Activated CD8-positive, alpha-beta memory T cell treated with anti-CD3 and anti-CD28 coated beads for 4 hours (primary cell): ENCODE results near the gene SYNE1.

ENCODE experiments used
- DNase-seq, 2 donors: peaks; one replicate each; pipeline ENCODE4 v3.0.0-alpha.2; 2020; ENCODE audit warnings: low read depth in 2 of 2

Gene SYNE1

DNA sequence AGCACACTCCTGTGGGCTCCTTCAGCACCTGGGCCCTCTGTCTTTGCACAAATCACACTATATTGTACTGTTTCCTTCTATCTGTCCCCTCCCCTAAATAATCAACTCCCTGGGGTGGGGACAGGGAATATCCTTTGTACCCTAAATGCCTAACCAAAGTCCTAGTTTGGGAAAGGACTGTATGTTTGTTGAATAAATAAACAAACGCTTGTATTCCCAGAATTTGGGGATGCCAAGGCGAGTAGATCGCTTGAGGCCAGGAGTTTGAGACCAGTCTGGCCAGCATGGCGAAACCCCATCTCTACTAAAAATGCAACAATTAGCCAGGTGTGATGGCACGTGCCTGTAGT, 322.7 kb downstream of the SYNE1 start:
- DNase-seq, result no peak

DNA sequence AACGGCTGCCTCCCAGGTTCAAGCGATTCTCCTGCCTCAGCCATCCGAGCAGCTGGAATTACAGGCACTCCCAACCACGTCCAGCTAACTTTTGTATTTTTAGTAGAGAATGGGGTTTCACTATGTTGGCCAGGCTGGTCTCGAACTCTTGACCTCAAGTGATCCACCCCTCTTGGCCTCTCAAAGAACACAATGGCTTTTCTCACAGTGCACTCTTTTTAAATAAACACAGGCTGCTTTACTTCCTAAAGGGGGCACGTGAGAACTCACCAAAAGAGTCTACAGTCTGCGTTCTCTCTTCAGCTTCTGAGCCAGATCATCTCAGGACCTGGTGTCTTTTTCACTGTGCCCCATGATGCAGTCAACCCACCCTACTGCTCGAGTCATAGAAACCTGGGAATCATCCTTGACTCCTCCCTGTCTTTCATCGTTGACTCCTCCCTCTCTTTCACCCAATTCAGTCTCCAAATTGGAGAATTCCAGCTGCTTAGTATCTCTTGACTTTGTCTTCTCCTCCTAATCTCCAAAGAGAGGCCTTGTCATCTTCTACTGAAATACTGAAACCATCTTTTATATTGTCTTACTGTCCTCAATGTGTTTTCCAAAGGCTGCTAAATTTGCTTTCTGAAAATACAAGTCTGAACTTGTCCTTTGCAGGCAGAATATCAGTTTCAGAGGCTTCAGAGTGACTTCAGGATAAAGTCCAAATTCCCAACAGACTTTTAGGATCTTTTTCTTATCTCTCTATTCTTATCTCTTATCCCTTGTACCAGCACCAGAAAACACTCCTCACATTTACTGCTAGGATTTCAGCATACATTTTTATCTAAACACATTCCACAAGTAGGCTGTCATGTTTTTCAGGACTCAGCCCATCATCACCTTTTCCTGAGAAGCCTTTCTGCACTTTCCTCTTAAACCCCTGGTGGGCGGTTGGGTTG, 323.4 kb downstream of the SYNE1 start:
- no peak for DNase-seq

GRCh38 chr6:152312434-152312833, 324.7 kb downstream of the SYNE1 start:
- no peak for DNase-seq

DNA sequence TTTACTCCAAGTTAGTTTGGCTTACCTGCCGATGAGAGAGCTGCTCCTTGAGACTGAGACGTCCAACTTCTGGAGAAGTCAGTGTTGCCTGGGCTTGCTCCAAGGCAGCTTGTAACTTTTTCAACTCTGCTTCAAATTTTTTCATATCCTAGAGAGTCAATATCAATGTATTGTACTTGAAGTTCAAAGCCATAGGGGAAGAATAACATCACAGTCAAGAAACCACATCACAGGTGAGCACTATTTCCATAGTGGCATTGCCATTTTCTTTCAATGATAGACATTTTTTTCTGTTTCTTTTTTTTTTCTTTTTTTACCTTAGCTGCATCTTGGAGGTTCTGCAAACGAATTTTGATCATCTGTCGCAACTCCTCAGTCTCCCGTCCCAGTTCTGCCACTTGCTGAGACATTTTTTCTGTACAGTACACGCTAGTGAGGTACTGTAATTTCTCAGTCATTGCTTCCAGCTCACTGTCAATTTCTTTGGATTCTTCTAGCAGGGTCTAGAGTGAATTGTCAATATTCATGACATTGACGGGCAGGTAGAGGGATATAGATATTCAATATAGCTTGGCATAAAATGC, 326.7 kb downstream of the SYNE1 start:
- DNase-seq, result no peak

- DNase-seq, result peak; percentile 13 to 39
Measured at GRCh38 chr6:152309648-152310047, 327.5 kb downstream of the SYNE1 start.

DNA sequence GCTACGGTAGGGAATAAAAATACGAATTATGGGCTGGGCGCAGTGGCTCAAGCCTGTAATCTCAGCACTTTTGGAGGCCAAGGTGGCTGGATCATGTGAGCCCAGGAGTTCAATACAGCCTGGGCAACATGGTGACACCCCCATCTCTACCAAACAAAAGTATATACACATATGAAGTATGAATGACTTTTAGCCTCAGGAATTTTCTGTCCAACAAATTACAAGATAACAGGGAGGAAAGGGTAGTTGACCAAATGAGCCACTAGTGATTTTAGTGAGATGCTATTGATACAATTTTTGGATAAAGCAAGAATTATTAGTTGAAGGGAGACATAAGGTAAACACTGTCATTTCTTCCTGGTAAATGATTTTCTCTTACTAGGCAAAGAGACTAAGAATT, 328.2 kb downstream of the SYNE1 start:
- DNase-seq, result no peak

GRCh38 chr6:152308306-152308705, 328.9 kb downstream of the SYNE1 start:
- no peak for DNase-seq

DNA sequence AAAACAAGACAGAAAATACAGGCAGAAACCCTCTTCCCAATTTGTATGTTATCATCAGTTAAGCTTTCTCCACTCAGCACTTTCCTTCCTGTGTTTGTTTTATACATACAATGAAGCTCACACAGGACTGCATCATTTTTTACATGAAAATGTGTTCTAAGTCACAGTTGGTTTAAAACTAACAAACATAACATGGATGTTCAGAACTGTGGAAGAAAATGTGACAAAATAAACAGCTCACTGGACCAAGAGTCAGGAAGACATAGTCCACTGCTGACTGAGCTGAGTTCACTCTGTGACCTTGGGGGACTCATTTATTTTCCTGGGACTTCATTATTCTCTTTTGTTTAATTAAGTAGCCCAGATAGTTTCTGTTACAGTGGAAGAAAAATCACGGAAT, 331.5 kb downstream of the SYNE1 start:
- no peak for DNase-seq

DNA sequence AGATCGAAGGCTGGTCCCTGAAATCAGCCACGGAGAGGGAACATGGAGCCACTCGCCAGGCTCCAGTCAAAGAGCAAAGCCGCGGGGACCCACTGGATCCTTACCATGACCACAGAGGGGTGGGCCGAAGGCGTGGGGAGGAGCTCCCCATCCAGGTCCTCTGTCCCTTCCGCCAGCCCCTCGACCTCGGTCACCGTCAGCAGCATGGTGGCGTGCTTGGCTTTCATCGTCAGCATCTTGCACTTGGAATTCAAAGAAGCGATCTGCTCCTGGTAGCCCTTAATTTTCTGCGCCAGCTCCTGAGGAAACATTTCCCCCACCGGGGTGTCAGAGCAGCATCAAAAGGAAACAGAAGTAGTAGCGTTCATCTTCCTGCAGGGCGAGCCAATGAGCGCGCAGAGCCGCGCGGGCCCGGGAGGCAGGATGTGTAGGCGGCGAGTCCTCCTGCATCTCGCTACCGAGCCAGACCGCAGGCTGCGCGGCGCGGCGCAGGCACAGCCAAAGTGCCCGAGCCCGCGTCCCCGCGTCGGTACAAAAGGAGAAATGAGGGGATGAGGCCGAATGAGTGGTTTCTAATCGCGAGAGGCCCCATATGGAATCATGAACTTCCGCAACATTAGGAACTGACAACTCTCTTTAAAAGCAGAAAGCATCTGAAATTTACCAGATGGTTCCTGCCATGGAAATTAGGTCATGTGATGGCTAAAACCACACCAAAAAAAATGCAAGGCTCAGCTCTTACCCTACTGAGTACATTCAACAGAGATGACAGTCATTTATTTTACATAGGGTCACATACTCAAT, 335.2 kb downstream of the SYNE1 start:
- peak; percentile 75 to 79 for DNase-seq

DNA sequence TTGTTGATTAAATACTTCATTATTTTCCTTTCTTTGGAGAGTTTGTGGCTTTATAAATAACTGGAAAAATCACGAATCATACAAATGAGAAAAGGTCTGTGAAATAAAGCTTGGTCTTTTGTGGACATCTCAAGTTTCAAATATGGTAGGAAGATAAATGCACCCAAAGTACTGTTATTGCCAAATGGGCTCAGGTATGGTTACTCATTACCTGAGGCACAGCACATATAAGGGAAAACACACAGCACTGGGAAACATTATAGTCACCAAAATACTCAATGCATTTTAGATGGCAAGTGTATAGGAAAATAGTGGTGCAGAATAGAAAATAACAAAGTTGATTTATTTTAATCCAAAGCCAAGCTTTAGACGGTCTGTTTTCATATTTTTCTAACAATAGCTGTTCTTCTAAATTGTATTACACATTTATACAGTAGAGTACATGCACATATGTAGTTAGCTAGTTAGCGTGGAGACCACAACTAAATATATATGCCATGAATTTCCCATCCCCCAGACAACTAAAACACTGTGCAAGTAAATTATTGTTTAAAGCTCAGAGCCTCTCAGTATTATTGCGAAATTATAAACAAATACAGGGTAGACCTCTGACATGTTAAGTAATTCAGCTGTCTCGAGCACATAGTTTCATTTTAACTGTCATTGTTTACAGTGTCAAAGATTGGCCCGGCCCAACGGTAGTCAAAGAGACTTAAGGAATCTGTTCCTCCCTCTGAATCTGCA, 336.0 kb downstream of the SYNE1 start:
- DNase-seq, result no peak

DNA sequence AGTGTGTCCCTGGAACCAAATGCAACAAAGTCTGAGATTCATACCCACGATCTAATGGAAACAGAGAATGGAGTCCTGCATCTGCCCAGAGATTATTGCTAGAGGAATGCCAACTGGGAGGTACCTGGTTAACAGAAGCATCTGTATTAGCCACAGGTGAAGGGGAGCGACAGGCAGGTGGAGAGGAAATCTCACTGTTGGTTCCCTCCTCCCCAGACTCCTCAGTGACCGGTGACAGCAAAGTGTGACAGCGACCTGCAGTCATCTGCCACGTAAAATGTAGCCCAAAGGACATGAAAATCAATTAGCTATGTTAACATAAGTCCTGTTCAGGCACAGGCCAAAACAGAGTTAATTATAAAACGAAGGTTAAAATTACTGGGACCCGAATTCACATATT, 336.6 kb downstream of the SYNE1 start:
- DNase-seq, result no peak

GRCh38 chr6:152298848-152299735, 338.1 kb downstream of the SYNE1 start:
- no peak for DNase-seq

DNA sequence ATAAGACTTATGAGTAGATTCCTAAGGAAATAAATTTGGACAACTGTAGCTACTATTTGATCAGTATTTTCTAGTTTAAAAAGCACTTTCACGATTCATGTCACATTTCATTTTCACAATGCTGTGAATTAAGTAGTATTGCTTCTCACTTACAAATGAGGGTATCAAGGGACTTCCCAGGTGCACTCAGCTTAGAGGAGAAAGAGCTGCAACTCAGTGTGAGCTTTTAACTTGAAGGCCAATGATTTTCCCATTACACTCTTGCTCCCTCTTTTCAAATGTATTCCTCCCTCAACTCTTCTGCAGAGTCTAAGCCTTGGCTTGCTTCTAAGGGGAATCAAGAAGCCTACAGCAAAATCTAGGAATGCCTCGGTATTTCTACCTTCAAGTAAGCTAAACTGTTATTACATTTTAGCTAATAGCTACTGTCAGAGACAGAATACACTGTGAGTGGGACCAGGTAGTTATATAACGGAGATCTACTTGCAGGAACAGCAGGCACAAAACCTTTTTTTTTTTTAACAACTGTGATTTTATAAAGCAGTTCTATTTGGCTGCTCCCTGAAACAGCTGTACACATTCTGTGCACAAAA, 339.0 kb downstream of the SYNE1 start:
- DNase-seq, result no peak

DNA sequence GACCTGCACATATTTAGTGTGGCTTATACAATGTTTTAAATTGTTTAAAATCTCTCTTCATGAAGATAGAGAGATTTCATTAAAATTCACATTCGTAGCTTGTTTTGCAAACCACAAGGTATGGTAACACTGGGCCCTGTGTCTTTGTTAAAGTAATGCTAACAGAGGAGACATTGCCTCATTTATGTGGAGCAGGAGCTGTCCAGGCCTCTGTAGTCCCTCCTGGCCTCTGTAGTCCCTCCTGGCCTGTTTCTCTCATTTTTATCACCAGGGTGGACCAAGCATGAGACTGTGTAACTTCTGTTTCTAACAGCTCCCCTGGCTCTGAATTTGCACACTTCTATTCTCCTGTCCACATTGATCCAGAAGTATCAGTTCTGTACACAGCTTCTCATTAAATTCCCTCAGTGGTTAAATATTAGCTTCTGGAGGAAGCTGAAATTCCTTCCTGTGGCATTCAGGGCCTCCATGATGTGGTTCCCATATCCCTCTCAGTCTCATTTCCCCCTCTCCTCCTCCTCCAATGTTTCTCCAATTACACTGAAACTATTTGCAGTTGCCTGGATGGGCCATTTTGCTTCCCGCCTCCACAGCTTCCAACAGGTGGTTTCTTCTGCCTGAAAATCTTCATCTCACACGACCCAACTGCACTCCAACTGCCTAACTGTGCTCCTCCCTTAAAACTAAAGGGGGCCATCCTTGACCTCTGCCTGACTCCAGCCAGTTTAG, 340.4 kb downstream of the SYNE1 start:
- DNase-seq, result no peak

GRCh38 chr6:152295920-152296319, 341.2 kb downstream of the SYNE1 start:
- no peak for DNase-seq

DNA sequence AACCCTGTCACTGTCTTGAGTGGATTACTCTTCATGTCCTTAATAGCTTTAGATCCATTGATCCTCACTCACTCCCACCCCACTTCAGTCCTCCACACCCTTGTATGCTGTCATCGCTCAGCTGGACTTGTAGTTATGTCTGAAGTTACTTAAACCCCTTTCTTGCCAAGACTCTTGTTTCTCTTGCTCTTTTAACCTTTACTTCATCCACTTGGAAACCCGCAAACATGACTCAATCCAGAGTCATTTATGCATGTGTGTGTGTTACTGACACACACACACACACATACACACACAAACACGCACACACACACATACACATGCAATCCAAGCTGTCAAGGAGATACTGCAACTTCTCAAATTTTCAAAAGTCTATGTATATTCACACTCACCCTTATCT, 341.8 kb downstream of the SYNE1 start:
- no peak for DNase-seq

- no peak for DNase-seq
Measured at GRCh38 chr6:152293404-152293803, 343.8 kb downstream of the SYNE1 start.

GRCh38 chr6:152292555-152292954, 344.6 kb downstream of the SYNE1 start:
- no peak for DNase-seq

DNA sequence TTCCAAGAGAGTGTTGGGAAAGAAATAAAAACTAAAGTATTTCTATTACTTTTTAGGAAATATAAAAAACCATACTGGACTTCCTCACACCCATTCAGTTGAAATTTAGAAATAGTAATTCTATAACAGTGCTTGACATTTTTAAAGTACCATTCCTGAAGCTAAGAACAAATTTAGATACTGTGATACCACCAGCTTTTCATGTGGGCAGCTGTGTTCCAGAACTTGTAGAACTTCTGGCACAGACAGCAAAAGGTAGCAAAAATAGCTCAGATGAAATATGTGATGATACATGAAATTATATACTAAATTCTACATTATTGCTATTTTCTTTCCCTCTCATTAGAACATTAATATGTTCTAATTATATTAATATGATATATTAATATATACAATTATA, 346.5 kb downstream of the SYNE1 start:
- DNase-seq, result no peak

GRCh38 chr6:152277826-152278329, 359.3 kb downstream of the SYNE1 start:
- no peak for DNase-seq
